Neural progenitor cell (in vitro differentiated cells): ENCODE data around the gene SPATA7. TPM values are rescaled to one million over a fixed set of nuclear protein-coding genes. Genes with fewer than 3 reads are reported as not detected.
A peak's percentile ranks its signal among the peaks of the same experiment; 100 is the strongest.
"Not testable (repeated sequence)": the region's sequence is repeated elsewhere in the genome, so short reads cannot be mapped to it uniquely, and the experiment has no call there.

Source experiments
- DNase-seq: peaks from one replicate; pipeline ENCODE4 v3.0.0-alpha.2; 2016; ENCODE audit warnings: low spot score
- H2AFZ ChIP-seq: fragments of 200-600 bp; sonication (generic); replicated peaks from 2 replicates; pipeline ENCODE4 v1.6.1; 2016; ENCODE audit warnings: antibody characterized with exemption
- H3F3A ChIP-seq: fragments of 200-600 bp; sonication (generic); 2 replicates; pipeline ENCODE4 v1.6.1; 2016; ENCODE audit warnings: antibody characterized with exemption, low read depth
- H3K27ac ChIP-seq: fragments of 200-600 bp; sonication (generic); 2 replicates; pipeline ENCODE4 v1.5.1; 2016; ENCODE audit warnings: mild to moderate bottlenecking
- H3K27me3 ChIP-seq: fragments of 200-600 bp; sonication (generic); 2 replicates; pipeline ENCODE4 v1.6.1; 2016; ENCODE audit warnings: mild to moderate bottlenecking, moderate library complexity
- H3K36me3 ChIP-seq: fragments of 200-600 bp; sonication (generic); 2 replicates; pipeline ENCODE4 v1.5.1; 2016
- H3K4me1 ChIP-seq: fragments of 200-600 bp; sonication (generic); 2 replicates; pipeline ENCODE4 v1.6.1; 2016; ENCODE audit warnings: mixed run types
- H3K4me2 ChIP-seq: fragments of 200-600 bp; sonication (generic); 2 replicates; pipeline ENCODE4 v1.6.1; 2016
- H3K4me3 ChIP-seq: fragments of 200-600 bp; sonication (generic); 2 replicates; pipeline ENCODE4 v1.5.1; 2016
- H3K79me2 ChIP-seq: fragments of 200-600 bp; sonication (generic); 2 replicates; pipeline ENCODE4 v1.6.1; 2016; ENCODE audit warnings: low read depth
- H3K9ac ChIP-seq: fragments of 200-600 bp; sonication (generic); 2 replicates; pipeline ENCODE4 v1.6.1; 2016
- H3K9me3 ChIP-seq: fragments of 200-600 bp; sonication (generic); 2 replicates; pipeline ENCODE4 v1.5.1; 2016; ENCODE audit warnings: low read depth
- H4K20me1 ChIP-seq: fragments of 200-600 bp; sonication (generic); 2 replicates; pipeline ENCODE4 v1.6.1; 2016; ENCODE audit warnings: low read depth
- H3K27ac Mint-ChIP-seq: 3 replicates; pipeline ENCODE4 v1.8.0; 2021; ENCODE audit warnings: mixed read lengths
- H3K27me3 Mint-ChIP-seq: 2 replicates; pipeline ENCODE4 v1.8.0; 2022; ENCODE audit warnings: low read depth, mild to moderate bottlenecking, inconsistent platforms, moderate library complexity, mixed read lengths; ENCODE audit not compliant: insufficient read depth
- H3K36me3 Mint-ChIP-seq: 3 replicates; pipeline ENCODE4 v1.8.0; 2021; ENCODE audit warnings: mixed read lengths
- H3K4me1 Mint-ChIP-seq: 3 replicates; pipeline ENCODE4 v1.8.0; 2021; ENCODE audit warnings: mixed read lengths
- H3K4me3 Mint-ChIP-seq: 3 replicates; pipeline ENCODE4 v1.8.0; 2021; ENCODE audit warnings: mild to moderate bottlenecking, moderate library complexity, mixed read lengths
- H3K9me3 Mint-ChIP-seq: 3 replicates; pipeline ENCODE4 v1.8.0; 2020; ENCODE audit warnings: mixed read lengths
- CTCF ChIP-seq: fragments of 200-600 bp; sonication (generic); IDR thresholded peaks from 2 replicates; pipeline ENCODE4 v1.5.1; 2017; ENCODE audit warnings: antibody characterized with exemption, mild to moderate bottlenecking
- EZH2 ChIP-seq: fragments of 200-600 bp; sonication (generic); IDR thresholded peaks from 2 replicates; pipeline ENCODE4 v1.6.1; 2017; ENCODE audit warnings: antibody characterized with exemption, mild to moderate bottlenecking, moderate library complexity
- EZH2phosphoT487 ChIP-seq: fragments of 200-600 bp; sonication (generic); IDR thresholded peaks from 2 replicates; pipeline ENCODE4 v1.6.1; 2017; ENCODE audit warnings: antibody characterized with exemption
- total RNA-seq: library from RNA; depleted of rRNA; stranded (reverse); fragments of >200 nt; gene quantifications from 2 replicates; pipeline ENCODE4 v1.2.3, GENCODE V29; 2015; ENCODE audit warnings: low replicate concordance

The SPATA7 gene
- total RNA-seq, 1 donor from 2014 or later, result 39.9 TPM

- peak overlapping the region; percentile 92 for H3K27ac ChIP-seq
- Mint-ChIP-seq H3K9me3 (peaks cover 25% of the 10 kb centered on the region), H3K36me3 (peaks cover 1% of the 10 kb centered on the region), H3K27ac (peak overlapping the region; percentile 91), H3K27me3 (no peaks in the 10 kb centered on the region), H3K4me3 (peak overlapping the region; percentile 29), H3K4me1 (peaks cover 48% of the 10 kb centered on the region)
- peak overlapping the region; percentile 72 for H3K4me2 ChIP-seq
- no peak overlapping the region for H2AFZ ChIP-seq
- H3F3A ChIP-seq, result peaks cover 44% of the 10 kb centered on the region
- H3K9me3 ChIP-seq, result no peaks in the 10 kb centered on the region
- peaks cover 60% of the 10 kb centered on the region for H3K4me1 ChIP-seq
- H3K9ac ChIP-seq, result no peak overlapping the region
- H3K4me3 ChIP-seq, result peak overlapping the region; percentile 30
- no peaks in the 10 kb centered on the region for H3K36me3 ChIP-seq
- TF ChIP-seq EZH2, result no peak
- TF ChIP-seq CTCF, result no peak
- no peak for TF ChIP-seq EZH2phosphoT487
- H3K27me3 ChIP-seq, result no peaks in the 10 kb centered on the region
- H3K79me2 ChIP-seq, result no peaks in the 10 kb centered on the region
- H4K20me1 ChIP-seq, result no peaks in the 10 kb centered on the region
- peak; percentile 65 for DNase-seq
Observed at GRCh38 chr14:88364710-88365413, 20.6 kb upstream of the SPATA7 start.

GRCh38 chr14:88369496-88369895 is 16.0 kb upstream of the SPATA7 start:
- Histone ChIP-seq H4K20me1 (no peaks in the 10 kb centered on the region), H3K4me1 (peaks cover 26% of the 10 kb centered on the region), H3K36me3 (no peaks in the 10 kb centered on the region), H3K4me3 (no peak overlapping the region), H3K9me3 (no peaks in the 10 kb centered on the region), H3K79me2 (no peaks in the 10 kb centered on the region), H3K9ac (no peak overlapping the region), H3K4me2 (no peak overlapping the region), H2AFZ (no peak overlapping the region), H3F3A (peaks cover 13% of the 10 kb centered on the region), H3K27ac (no peak overlapping the region), H3K27me3 (no peaks in the 10 kb centered on the region)
- Mint-ChIP-seq H3K27me3 (no peaks in the 10 kb centered on the region), H3K9me3 (peaks cover 43% of the 10 kb centered on the region), H3K27ac (peak overlapping the region; percentile 78), H3K4me1 (peaks cover 15% of the 10 kb centered on the region), H3K36me3 (no peaks in the 10 kb centered on the region), H3K4me3 (no peak overlapping the region)
- DNase-seq, result no peak
- no peak for TF ChIP-seq EZH2

DNA sequence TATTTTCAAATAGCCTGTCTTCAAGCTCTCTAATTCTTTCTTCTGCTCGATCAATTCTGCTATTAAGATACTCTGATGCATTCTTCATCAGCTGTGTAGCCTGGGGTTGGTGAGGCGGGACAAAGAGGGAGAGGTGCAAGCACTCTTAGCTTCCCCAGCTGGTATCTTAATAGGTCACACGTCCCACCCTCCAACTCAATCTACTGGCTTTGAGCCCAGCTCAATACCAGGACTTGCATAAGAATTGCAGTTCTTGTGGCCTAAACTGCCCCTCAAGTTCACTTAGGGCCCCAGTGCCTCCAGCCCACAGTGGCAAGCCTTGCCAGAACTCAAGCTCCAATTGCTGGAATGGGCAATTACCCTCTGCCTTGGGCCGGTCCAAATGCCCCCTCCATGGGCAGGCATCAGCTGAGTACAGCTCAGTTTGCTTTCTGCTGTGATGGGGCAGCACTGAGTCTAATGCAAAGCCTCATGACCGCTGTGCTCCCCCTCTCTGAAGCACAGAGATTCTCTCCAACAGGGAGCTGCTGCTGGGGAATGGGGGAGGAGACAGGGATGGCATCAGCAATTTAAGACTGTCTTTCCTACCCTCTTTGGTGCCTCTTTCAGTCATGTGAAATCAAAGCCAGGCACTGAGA is 5.6 kb upstream of the SPATA7 start:
- H4K20me1 ChIP-seq, result no peaks in the 10 kb centered on the region
- H3K9me3 Mint-ChIP-seq, result peaks cover 22% of the 10 kb centered on the region
- no peak for TF ChIP-seq CTCF
- no peak for TF ChIP-seq EZH2phosphoT487
- no peak for TF ChIP-seq EZH2

DNA sequence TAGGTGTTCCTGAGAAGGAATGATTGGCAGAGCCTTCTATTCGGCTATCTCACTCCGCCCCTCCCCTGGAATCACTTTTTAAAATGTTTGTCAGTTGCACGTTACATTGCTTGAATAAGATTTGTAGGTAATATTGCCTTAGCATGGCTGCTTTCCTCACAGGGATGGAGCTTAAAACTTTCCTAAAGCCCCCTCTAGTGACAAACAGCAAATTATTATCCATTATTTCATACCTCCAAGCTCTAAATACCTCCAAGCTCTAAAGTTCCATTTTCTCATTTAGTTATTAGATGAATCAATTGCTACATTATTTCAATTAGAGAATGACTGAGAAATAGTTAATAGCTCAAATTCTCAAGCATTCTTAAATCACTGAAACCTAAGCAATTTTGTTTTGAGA is 5.1 kb upstream of the SPATA7 start:
- H3K27me3 Mint-ChIP-seq, result peaks cover 5% of the 10 kb centered on the region
- H3K27ac Mint-ChIP-seq, result peak overlapping the region; percentile 92
- Histone ChIP-seq H3K4me3 (no peak overlapping the region), H3K9ac (no peak overlapping the region), H3K36me3 (peaks cover 3% of the 10 kb centered on the region), H3F3A (peaks cover 6% of the 10 kb centered on the region), H3K27ac (no peak overlapping the region), H3K79me2 (no peaks in the 10 kb centered on the region), H2AFZ (peak overlapping the region; percentile 92), H3K27me3 (peaks cover 7% of the 10 kb centered on the region), H3K9me3 (peaks cover 8% of the 10 kb centered on the region), H4K20me1 (no peaks in the 10 kb centered on the region), H3K4me2 (no peak overlapping the region), H3K4me1 (peaks cover 11% of the 10 kb centered on the region)
- peaks cover 12% of the 10 kb centered on the region for H3K4me1 Mint-ChIP-seq
- peaks cover 3% of the 10 kb centered on the region for H3K36me3 Mint-ChIP-seq
- peak overlapping the region; percentile 39 for H3K4me3 Mint-ChIP-seq
- peaks cover 19% of the 10 kb centered on the region for H3K9me3 Mint-ChIP-seq
- DNase-seq, result no peak
- TF ChIP-seq CTCF (peak; percentile 51), EZH2phosphoT487 (no peak), EZH2 (no peak)

More for the DNA sequence above, 5.6 kb upstream of the SPATA7 start:
- no peak overlapping the region for H3K4me2 ChIP-seq
- peak overlapping the region; percentile 92 for H3K27ac Mint-ChIP-seq
- peak overlapping the region; percentile 92 for H2AFZ ChIP-seq
- peaks cover 3% of the 10 kb centered on the region for H3K36me3 ChIP-seq
- peaks cover 7% of the 10 kb centered on the region for H3K27me3 ChIP-seq
- no peak overlapping the region for H3K27ac ChIP-seq
- H3K4me3 Mint-ChIP-seq, result no peak overlapping the region
- H3K4me3 ChIP-seq, result no peak overlapping the region
- H3K9me3 ChIP-seq, result peaks cover 8% of the 10 kb centered on the region
- H3K4me1 ChIP-seq, result peaks cover 11% of the 10 kb centered on the region
- peaks cover 12% of the 10 kb centered on the region for H3K4me1 Mint-ChIP-seq
- H3K27me3 Mint-ChIP-seq, result peaks cover 2% of the 10 kb centered on the region
- no peak overlapping the region for H3K9ac ChIP-seq
- peaks cover 3% of the 10 kb centered on the region for H3K36me3 Mint-ChIP-seq
- no peak for DNase-seq
- H3F3A ChIP-seq, result peaks cover 6% of the 10 kb centered on the region
- H3K79me2 ChIP-seq, result no peaks in the 10 kb centered on the region

DNA sequence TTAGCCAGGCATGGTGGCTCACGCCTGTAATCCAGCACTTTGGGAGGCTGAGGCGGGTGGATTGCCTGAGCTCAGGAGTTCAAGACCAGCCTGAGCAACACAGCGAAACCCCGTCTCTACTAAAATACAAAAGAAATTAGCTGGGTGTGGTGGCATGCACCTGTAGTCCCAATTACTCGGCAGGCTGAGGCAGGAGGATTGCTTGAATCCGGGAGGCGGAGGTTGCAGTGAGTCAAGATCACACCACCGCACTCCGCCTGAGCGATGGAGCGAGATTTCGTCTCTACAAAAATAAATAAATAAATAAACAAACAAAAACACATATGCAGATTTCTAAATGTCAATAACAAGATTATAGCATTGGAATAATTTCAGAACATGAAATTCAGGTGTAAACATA is 3.8 kb upstream of the SPATA7 start:
- H3K4me1 ChIP-seq, result peaks cover 17% of the 10 kb centered on the region
- H4K20me1 ChIP-seq, H3K4me3 ChIP-seq, H2AFZ ChIP-seq, DNase-seq, H3K36me3 Mint-ChIP-seq, H3K4me2 ChIP-seq, H3K27ac Mint-ChIP-seq, H3K4me3 Mint-ChIP-seq, H3K79me2 ChIP-seq, H3K9ac ChIP-seq, H3K36me3 ChIP-seq, H3K27me3 Mint-ChIP-seq, H3K9me3 ChIP-seq, H3K27ac ChIP-seq, H3K27me3 ChIP-seq: not testable (repeated sequence)
- H3K9me3 Mint-ChIP-seq, result peaks cover 13% of the 10 kb centered on the region
- H3F3A ChIP-seq, result peaks cover 14% of the 10 kb centered on the region
- peaks cover 19% of the 10 kb centered on the region for H3K4me1 Mint-ChIP-seq
